Measurements from ENCODE around the gene PRKAR1A.

Gene PRKAR1A

DNA sequence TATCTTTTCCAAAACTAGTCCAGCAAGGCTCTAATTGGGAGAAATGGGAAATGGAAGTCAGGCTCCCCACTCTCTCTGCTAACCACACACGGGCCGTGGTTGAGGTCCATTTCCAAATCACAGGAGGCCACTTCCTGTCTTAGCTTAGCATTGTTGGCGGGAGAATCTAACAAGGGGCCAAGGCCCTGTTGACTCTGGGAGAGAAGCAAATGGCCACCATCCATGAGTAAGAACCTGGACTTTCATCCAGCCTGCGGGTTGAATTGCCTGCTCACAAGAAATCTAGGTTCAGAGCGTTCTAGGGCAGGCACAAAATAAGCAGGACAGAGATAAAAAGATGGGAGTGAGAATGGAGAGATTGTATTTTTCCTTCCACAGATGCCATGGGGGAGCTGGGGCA, 83.3 kb downstream of the PRKAR1A start:
- TF ChIP-seq, protein P1, sequence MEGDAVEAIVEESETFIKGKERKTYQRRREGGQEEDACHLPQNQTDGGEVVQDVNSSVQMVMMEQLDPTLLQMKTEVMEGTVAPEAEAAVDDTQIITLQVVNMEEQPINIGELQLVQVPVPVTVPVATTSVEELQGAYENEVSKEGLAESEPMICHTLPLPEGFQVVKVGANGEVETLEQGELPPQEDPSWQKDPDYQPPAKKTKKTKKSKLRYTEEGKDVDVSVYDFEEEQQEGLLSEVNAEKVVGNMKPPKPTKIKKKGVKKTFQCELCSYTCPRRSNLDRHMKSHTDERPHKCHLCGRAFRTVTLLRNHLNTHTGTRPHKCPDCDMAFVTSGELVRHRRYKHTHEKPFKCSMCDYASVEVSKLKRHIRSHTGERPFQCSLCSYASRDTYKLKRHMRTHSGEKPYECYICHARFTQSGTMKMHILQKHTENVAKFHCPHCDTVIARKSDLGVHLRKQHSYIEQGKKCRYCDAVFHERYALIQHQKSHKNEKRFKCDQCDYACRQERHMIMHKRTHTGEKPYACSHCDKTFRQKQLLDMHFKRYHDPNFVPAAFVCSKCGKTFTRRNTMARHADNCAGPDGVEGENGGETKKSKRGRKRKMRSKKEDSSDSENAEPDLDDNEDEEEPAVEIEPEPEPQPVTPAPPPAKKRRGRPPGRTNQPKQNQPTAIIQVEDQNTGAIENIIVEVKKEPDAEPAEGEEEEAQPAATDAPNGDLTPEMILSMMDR (IDR thresholded peaks at IDR 0.05; ENCODE audit: insufficient read depth, low read length, poor library complexity, severe bottlenecking): no peak
- no peak for TF ChIP-seq EZH2phosphoT487 (conservative IDR thresholded peaks at IDR 0.05; ENCODE audit: low read length)
- Histone ChIP-seq H3K4me3 (ENCODE audit: insufficient read depth, low read length, poor library complexity, severe bottlenecking) (no peak overlapping the region), H3K9ac (ENCODE audit: low read length) (no peak overlapping the region), H3K27ac (ENCODE audit: low read depth, low read length) (no peak overlapping the region), H3K4me2 (ENCODE audit: low read depth, low read length, poor library complexity, severe bottlenecking) (no peak overlapping the region), H3F3A (ENCODE audit: insufficient read depth) (no peaks in the 10 kb centered on the region), H3K79me2 (ENCODE audit: insufficient read depth, low read length) (no peaks in the 10 kb centered on the region), H2AFZ (ENCODE audit: low read depth, low read length, severe bottlenecking) (no peak overlapping the region), H3K9me3 (ENCODE audit: insufficient read depth, low read length) (no peaks in the 10 kb centered on the region), H3K27me3 (ENCODE audit: low read length) (no peaks in the 10 kb centered on the region), H3K9me2 (replicated peaks; ENCODE audit: insufficient read depth, low read length) (no peaks in the 10 kb centered on the region), H3K36me3 (ENCODE audit: low read length) (no peaks in the 10 kb centered on the region), H4K20me1 (ENCODE audit: low read depth, low read length) (no peaks in the 10 kb centered on the region)

DNA sequence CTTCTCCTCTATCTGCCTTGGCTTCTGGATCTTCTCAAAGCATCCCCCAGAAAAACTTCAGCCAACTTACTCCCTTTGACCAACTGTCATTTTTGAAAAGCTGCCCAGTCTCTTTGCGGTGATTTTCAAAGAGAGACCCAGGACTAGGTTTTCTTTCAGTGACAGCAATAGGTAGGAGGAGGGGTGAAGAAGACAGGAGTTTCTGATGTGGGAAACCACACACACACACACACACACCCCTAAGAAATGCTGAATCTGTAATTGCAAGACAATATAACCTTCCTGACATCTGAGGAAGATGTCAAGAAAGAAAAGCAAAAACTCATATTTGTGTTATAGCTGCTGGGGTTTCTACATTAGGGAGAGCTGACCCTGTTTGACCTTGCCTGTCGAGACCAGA, 83.8 kb downstream of the PRKAR1A start:
- TF ChIP-seq EZH2phosphoT487 (conservative IDR thresholded peaks at IDR 0.05; ENCODE audit: low read length): no peak
- TF ChIP-seq, protein P1 (IDR thresholded peaks at IDR 0.05; ENCODE audit: insufficient read depth, low read length, poor library complexity, severe bottlenecking): no peak
- Histone ChIP-seq H3K9me3 (ENCODE audit: insufficient read depth, low read length) (no peaks in the 10 kb centered on the region), H3F3A (ENCODE audit: insufficient read depth) (no peaks in the 10 kb centered on the region), H3K36me3 (ENCODE audit: low read length) (no peaks in the 10 kb centered on the region), H3K4me2 (ENCODE audit: low read depth, low read length, poor library complexity, severe bottlenecking) (no peak overlapping the region), H3K27me3 (ENCODE audit: low read length) (no peaks in the 10 kb centered on the region), H3K9me2 (replicated peaks; ENCODE audit: insufficient read depth, low read length) (no peaks in the 10 kb centered on the region), H3K79me2 (ENCODE audit: insufficient read depth, low read length) (no peaks in the 10 kb centered on the region), H3K9ac (ENCODE audit: low read length) (no peak overlapping the region), H3K27ac (ENCODE audit: low read depth, low read length) (no peak overlapping the region), H3K4me3 (ENCODE audit: insufficient read depth, low read length, poor library complexity, severe bottlenecking) (no peak overlapping the region), H2AFZ (ENCODE audit: low read depth, low read length, severe bottlenecking) (no peak overlapping the region), H4K20me1 (ENCODE audit: low read depth, low read length) (no peaks in the 10 kb centered on the region)

DNA sequence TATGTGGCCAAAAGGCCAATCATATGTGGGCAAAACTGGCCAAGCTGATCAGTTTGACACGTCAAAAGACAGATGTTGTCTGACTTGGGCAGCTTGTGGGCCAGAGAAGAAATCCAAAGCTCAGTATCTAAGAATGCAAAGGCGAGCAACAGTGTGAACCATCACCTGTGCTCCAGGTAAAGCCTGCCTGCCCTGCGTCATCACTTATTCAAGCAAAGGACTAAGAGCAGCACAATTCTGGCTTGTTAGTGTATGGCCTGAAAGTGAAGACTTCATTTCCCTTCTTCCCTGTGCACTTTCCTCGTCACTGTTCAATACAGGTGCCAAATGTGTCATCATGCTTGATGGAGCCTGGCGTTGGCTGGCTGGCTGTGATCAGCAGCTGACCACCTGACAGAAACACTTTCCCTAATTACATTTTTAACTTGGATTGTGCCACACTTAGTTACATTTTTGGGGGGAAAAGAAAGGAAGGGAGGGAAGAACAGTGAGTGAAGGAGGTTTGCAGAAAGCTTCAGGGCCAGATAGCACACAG, 84.2 kb downstream of the PRKAR1A start:
- H3K4me2 ChIP-seq (ENCODE audit: low read depth, low read length, poor library complexity, severe bottlenecking): no peak overlapping the region
- no peaks in the 10 kb centered on the region for H3K36me3 ChIP-seq (ENCODE audit: low read length)
- TF ChIP-seq, protein P1 (IDR thresholded peaks at IDR 0.05; ENCODE audit: insufficient read depth, low read length, poor library complexity, severe bottlenecking): no peak
- no peak for TF ChIP-seq EZH2phosphoT487 (conservative IDR thresholded peaks at IDR 0.05; ENCODE audit: low read length)
- H4K20me1 ChIP-seq (ENCODE audit: low read depth, low read length): no peaks in the 10 kb centered on the region
- no peaks in the 10 kb centered on the region for H3F3A ChIP-seq (ENCODE audit: insufficient read depth)
- H3K9ac ChIP-seq (ENCODE audit: low read length): no peak overlapping the region
- H2AFZ ChIP-seq (ENCODE audit: low read depth, low read length, severe bottlenecking): no peak overlapping the region
- H3K4me3 ChIP-seq (ENCODE audit: insufficient read depth, low read length, poor library complexity, severe bottlenecking): no peak overlapping the region
- no peaks in the 10 kb centered on the region for H3K9me2 ChIP-seq (replicated peaks; ENCODE audit: insufficient read depth, low read length)
- no peaks in the 10 kb centered on the region for H3K9me3 ChIP-seq (ENCODE audit: insufficient read depth, low read length)
- no peaks in the 10 kb centered on the region for H3K27me3 ChIP-seq (ENCODE audit: low read length)
- H3K27ac ChIP-seq (ENCODE audit: low read depth, low read length): no peak overlapping the region
- H3K79me2 ChIP-seq (ENCODE audit: insufficient read depth, low read length): no peaks in the 10 kb centered on the region
